Heart left ventricle (tissue), 13 donors: ENCODE results near the gene NARF.

Experiments used
- CTCF ChIP-seq, 12 donors: fragments of 200-600 bp; sonication (generic) in 4 of 12; IDR thresholded peaks; one replicate each; pipeline versions ENCODE4 v1.5.0 to v1.8.0; 2018 to 2022; ENCODE audit warnings: antibody characterized with exemption in 12 of 12, mild to moderate bottlenecking in 5 of 12
- POLR2A ChIP-seq, 2 donors: fragments of 450-650 bp; IDR thresholded peaks; one replicate each; pipeline ENCODE4 v1.6.1; 2017; ENCODE audit warnings: antibody characterized with exemption in 2 of 2, mild to moderate bottlenecking in 2 of 2, moderate library complexity in 2 of 2
- donor health status: ischemic (EF 13 %, LVEDD 7.1; RV severe dilation, severe dysfunction).
- donor health status: DM: no; HTN: yes; CAD: no.
- donor health status: DM: no; HTN: no; CAD: no.
- donor health status: ischemic (EF 25% LVEDD 6.9; RV normal size, moderate dysfunction).
- donor health status: ischemic (EF 25% LVEDD 5.7; RV mildly dilated, moderate dysfunction).
- donor health status: ischemic (EF 35%, LVEDD 5.7; RV mildly dilated, moderate dysfunction).
- donor health status: nonischemic (EF 11% LVEDD 7.7; RV severe dilation, severe dysfunction).
- donor health status: DM: yes; HTN: yes; CAD: no.
- donor health status: PGD.
- donor health status: ischemic (EF 29% LVEDD 5.4; RV normal size, mild dysfunction).
- donor health status: nonischemic (EF 23%, LVEDD 6.1; RV moderate dilation, normal function).

GRCh38 chr17:82457073-82457928 lies 1.2 kb upstream of the NARF start:
- TF ChIP-seq CTCF (IDR thresholded peaks at IDR 0.05) (no peak), POLR2A (IDR thresholded peaks at IDR 0.05) (no peak)
